ENCODE results near the gene CSAG1. TPM values are rescaled to one million over a fixed set of nuclear protein-coding genes. Genes with fewer than 3 reads are reported as not detected.
"Not testable (repeated sequence)": the region's sequence is repeated elsewhere in the genome, so short reads cannot be mapped to it uniquely, and the experiment has no call there.

CSAG1 gene
- total RNA-seq, 1 donor from 2014 or later = not detected

DNA sequence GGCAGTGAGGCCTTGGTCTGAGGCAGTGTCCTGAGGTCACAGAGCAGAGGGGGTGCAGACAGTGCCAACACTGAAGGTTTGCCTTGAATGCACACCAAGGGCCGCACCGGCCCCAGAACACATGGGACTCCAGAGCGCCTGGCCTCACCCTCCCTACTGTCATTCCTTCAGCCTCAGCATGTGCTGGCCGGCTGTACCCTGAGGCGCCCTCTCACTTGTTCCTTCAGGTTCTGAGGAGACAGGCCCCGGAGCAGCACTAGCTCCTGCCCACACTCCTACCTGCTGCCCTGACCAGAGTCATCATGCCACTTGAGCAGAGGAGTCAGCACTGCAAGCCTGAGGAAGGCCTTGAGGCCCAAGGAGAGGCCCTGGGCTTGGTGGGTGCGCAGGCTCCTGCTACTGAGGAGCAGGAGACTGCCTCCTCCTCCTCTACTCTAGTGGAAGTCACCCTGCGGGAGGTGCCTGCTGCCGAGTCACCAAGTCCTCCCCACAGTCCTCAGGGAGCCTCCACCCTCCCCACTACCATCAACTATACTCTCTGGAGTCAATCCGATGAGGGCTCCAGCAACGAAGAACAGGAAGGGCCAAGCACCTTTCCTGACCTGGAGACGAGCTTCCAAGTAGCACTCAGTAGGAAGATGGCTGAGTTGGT lies 2.5 kb upstream of the CSAG1 start:
- DNase-seq (ENCODE audit: low read depth) = no peak
- no peak overlapping the region for H3K4me3 ChIP-seq (ENCODE audit: low read depth, low read length)
- TF ChIP-seq, protein P1, sequence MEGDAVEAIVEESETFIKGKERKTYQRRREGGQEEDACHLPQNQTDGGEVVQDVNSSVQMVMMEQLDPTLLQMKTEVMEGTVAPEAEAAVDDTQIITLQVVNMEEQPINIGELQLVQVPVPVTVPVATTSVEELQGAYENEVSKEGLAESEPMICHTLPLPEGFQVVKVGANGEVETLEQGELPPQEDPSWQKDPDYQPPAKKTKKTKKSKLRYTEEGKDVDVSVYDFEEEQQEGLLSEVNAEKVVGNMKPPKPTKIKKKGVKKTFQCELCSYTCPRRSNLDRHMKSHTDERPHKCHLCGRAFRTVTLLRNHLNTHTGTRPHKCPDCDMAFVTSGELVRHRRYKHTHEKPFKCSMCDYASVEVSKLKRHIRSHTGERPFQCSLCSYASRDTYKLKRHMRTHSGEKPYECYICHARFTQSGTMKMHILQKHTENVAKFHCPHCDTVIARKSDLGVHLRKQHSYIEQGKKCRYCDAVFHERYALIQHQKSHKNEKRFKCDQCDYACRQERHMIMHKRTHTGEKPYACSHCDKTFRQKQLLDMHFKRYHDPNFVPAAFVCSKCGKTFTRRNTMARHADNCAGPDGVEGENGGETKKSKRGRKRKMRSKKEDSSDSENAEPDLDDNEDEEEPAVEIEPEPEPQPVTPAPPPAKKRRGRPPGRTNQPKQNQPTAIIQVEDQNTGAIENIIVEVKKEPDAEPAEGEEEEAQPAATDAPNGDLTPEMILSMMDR (conservative IDR thresholded peaks at IDR 0.05; ENCODE audit: low read depth, low read length) = no peak

DNA sequence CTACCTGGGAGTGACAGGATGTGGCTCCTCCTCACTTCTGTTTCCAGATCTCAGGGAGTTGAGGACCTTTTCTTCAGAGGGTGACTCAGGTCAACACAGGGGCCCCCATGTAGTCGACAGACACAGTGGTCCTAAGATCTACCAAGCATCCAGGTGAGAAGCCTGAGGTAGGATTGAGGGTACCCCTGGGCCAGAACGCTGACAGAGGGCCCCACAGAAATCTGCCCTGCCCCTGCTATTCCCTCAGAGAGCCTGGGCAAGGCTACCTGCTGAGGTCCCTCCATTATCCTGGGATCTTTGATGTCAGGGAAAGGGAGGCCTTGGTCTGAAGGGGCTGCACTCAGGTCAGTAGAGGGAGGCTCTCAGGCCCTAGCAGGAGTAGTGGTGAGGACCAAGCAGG lies 1.6 kb upstream of the CSAG1 start:
- H3K4me3 ChIP-seq (ENCODE audit: low read depth, low read length) = no peak overlapping the region
- no peak for DNase-seq (ENCODE audit: low read depth)
- TF ChIP-seq, protein P1 (conservative IDR thresholded peaks at IDR 0.05; ENCODE audit: low read depth, low read length) = no peak

DNA sequence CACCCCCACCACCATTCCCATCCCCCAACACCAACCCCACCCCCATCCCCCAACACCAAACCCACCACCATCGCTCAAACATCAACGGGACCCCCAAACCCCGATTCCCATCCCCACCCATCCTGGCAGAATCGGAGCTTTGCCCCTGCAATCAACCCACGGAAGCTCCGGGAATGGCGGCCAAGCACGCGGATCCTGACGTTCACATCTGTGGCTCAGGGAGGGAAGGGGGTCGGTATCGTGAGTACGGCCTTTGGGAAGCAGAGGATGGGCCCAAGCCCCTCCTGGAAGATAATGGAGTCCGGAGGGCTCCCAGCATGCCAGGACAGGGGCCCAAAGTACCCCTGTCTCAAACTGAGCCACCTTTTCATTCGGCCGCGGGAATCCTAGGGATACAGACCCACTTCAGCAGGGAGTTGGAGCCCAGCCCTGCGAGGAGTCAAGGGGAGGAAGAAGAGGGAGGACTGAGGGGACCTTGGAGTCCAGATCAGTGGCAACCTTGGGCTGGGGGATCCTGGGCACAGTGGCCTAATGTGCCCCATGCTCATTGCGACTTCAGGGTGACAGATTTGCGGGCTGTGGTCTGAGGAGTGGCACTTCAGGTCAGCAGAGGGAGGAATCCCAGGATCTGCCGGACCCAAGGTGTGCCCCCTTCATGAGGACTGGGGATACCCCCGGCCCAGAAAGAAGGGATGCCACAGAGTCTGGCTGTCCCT lies 780 bp upstream of the CSAG1 start:
- not testable (repeated sequence) for H3K4me3 ChIP-seq (ENCODE audit: low read depth, low read length); DNase-seq (ENCODE audit: low read depth)

DNA sequence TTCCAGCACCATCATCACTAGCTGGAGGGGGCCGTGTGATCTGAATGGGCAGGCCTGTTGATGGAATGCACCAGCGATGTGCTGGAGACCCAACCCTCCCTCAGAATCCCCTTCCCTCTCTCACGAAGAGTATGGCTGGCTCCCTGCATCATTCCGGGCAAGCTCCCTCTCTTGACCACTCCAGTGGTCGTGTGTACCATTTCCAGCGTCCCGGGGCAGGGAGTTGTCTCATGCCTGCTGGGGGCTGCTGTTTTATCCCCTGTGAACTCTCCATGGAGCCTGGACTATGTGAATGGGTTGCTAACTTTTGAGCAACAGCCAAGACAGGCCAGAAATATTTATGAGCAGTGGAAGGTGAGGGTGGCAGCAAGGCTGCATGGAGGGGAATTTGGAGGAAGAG lies 8.1 kb downstream of the CSAG1 start:
- TF ChIP-seq, protein P1 (conservative IDR thresholded peaks at IDR 0.05; ENCODE audit: low read depth, low read length) = no peak
- DNase-seq (ENCODE audit: low read depth) = no peak
- H3K4me3 ChIP-seq (ENCODE audit: low read depth, low read length) = no peak overlapping the region

DNA sequence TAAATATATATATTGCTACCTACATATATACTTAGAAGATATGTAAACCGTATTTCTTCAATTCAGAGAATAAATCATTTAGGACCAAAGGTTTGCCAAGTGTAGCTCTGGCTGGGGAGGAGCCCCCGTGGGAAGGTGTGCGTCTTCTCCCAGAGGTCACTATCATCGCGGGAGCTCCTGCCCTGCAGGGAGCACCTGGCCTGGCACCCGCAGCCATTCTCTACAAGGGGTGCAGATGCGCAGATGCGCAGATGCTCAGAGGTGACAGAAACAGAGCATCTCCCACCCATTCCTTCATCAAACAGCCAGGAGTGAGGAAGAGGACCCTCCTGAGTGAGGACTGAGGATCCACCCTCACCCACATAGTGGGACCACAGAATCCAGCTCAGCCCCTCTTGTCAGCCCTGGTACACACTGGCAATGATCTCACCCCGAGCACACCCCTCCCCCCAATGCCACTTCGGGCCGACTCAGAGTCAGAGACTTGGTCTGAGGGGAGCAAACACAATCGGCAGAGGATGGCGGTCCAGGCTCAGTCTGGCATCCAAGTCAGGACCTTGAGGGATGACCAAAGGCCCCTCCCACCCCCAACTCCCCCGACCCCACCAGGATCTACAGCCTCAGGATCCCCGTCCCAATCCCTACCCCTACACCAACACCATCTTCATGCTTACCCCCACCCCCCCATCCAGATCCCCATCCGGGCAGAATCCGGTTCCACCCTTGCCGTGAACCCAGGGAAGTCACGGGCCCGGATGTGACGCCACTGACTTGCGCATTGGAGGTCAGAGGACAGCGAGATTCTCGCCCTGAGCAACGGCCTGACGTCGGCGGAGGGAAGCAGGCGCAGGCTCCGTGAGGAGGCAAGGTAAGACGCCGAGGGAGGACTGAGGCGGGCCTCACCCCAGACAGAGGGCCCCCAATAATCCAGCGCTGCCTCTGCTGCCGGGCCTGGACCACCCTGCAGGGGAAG lies 19.4 kb downstream of the CSAG1 start, which contains the start of gene MAGEA2B:
Gene MAGEA2B, plus strand, starts transcription at position 814 of the 973 bp plus-strand sequence. CDS start 2,479 bp downstream, outside the sequence.
- not testable (repeated sequence) for DNase-seq (ENCODE audit: low read depth); H3K4me3 ChIP-seq (ENCODE audit: low read depth, low read length)

DNA sequence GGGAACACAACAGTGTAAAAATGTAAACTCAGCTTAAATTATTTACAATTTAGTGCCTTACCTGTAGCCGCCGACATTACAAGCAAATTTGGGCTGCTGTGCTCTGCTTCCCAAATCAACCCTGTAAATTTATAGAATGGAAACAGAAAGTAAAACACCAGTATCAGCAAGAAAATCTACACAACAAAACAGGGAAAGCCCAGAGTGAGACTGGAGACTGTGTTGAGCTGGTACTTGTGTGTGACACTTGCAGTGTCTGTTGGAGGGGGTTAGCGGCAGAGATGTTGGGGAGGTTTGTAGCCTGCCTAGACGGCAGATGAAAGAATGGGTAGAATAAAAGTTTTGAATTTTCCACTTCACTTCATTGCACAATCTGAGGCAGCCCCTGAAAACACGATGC lies 20.3 kb downstream of the CSAG1 start:
- not testable (repeated sequence) for DNase-seq (ENCODE audit: low read depth); H3K4me3 ChIP-seq (ENCODE audit: low read depth, low read length)

DNA sequence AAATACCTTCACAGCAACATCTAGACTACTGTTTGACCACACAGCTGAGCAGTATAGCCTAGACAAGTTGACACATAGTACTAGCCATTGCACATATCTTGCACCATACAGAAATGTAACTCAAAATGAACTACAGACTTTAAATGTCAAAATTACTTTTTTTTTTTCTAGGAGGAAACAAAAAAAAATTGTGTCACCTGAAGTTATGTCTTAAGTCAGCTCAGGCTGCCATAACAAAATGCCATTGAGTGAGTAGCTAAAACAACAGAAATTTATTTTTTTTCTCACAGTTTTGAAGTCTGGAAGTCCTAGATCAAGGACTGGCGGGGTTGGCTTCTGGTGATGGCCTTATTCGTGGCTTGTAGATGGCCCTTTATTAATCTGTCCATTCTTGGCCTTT lies 24.3 kb downstream of the CSAG1 start, which contains the start of gene CSAG2:
Gene CSAG2, minus strand, starts transcription at position 101 of the 400 bp plus-strand sequence. CDS start 161 bp downstream, outside the sequence.
- H3K4me3 ChIP-seq (ENCODE audit: low read depth, low read length); DNase-seq (ENCODE audit: low read depth): not testable (repeated sequence)

DNA sequence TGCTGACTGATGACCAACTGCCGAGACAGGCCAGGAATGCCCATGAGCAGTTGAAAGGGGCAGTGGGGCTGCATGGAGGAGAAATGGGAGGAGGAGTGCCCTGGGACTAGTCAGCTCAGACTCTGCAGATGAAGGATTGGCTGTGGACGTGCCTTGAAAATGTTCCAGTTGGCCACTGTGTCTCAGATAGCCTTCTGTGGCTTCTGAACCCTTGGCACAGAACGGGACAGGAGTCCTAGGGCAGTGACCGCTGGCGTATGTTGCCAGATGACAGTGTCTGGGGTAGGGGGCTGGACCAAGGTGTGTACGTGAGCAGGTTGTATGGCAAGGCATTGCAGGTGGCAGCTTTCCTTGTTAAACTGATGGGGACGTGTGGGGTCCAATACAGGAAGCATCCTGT lies 27.0 kb downstream of the CSAG1 start:
- not testable (repeated sequence) for H3K4me3 ChIP-seq (ENCODE audit: low read depth, low read length); DNase-seq (ENCODE audit: low read depth)

DNA sequence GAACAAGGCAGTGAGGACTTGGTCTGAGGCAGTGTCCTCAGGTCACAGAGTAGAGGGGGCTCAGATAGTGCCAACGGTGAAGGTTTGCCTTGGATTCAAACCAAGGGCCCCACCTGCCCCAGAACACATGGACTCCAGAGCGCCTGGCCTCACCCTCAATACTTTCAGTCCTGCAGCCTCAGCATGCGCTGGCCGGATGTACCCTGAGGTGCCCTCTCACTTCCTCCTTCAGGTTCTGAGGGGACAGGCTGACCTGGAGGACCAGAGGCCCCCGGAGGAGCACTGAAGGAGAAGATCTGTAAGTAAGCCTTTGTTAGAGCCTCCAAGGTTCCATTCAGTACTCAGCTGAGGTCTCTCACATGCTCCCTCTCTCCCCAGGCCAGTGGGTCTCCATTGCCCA lies 33.1 kb downstream of the CSAG1 start:
- not testable (repeated sequence) for H3K4me3 ChIP-seq (ENCODE audit: low read depth, low read length); DNase-seq (ENCODE audit: low read depth)

DNA sequence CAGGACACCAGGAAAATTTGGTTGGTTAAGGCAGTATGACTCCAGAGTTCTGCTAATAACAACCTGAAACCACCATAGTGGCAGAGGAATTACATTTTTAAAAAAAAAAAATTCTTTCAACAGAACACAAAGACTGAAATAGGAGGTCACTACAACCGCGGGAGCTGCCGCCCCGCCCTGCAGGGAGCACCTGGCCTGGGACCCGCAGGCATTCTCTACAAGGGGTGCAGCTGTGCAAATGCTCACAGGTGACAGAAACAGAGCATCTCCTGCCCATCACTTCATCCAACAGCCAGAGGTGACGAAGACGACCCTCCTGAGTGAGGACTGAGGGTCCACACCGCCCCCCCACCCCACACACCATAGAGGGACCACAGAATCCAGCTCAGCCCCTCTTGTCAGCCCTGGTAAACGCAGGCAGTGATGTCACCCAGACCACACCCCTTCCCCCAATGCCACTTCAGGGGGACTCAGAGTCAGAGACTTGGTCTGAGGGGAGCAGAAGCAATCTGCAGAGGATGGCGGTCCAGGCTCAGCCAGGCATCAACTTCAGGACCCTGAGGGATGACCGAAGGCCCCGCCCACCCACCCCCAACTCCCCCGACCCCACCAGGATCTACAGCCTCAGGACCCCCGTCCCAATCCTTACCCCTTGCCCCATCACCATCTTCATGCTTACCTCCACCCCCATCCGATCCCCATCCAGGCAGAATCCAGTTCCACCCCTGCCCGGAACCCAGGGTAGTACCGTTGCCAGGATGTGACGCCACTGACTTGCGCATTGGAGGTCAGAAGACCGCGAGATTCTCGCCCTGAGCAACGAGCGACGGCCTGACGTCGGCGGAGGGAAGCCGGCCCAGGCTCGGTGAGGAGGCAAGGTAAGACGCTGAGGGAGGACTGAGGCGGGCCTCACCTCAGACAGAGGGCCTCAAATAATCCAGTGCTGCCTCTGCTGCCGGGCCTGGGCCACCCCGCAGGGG lies 35.3 kb downstream of the CSAG1 start, which contains the start of gene MAGEA3:
Gene MAGEA3, plus strand, starts transcription at position 843 of the 980 bp plus-strand sequence. CDS start 2,039 bp downstream, outside the sequence.
- not testable (repeated sequence) for H3K4me3 ChIP-seq (ENCODE audit: low read depth, low read length); DNase-seq (ENCODE audit: low read depth)

DNA sequence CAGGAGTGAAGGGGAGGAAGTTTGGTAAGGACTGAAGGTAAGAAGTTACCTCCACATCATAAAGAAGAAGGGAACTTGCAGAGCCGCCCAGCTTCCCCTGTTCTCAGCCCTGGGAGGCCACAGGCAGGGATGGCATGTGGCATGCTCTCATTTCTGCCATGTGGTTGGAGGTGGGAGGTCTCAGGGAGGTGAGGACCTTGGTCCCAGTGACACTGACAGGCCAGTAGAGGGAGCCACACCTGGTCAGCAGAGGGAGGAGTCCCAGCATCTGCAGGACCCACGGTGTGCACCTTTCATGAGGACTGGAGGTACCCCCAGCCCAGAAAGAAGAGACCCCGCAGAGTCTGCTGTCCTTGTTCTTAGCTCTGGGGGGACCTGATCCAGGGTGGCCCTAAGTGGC lies 52.5 kb downstream of the CSAG1 start:
- H3K4me3 ChIP-seq (ENCODE audit: low read depth, low read length); DNase-seq (ENCODE audit: low read depth): not testable (repeated sequence)

Measured in epithelial cell of proximal tubule (primary cell).